ENCODE results near the gene MTAP. TPM values are rescaled to one million over a fixed set of nuclear protein-coding genes. Genes with fewer than 3 reads are reported as not detected.

MTAP gene
- total and polyA plus RNA-seq, 9 of the 15 experiments (the other 6 are each of a cell fraction or from before 2014, with no cell fraction given), result 0.07 TPM; not detected in 8

GRCh38 chr9:21970800-21971640 lies 168.6 kb downstream of the MTAP start:
- BruUV-seq (replicated peaks), result no TSS peak
- no peaks in the 10 kb centered on the region for H3K4me1 ChIP-seq (replicated peaks in 1 of 2; ENCODE audit: control insufficient read depth in 2 of 2, insufficient read depth in 2 of 2, low read length in 2 of 2)
- H3K9me1 ChIP-seq (ENCODE audit: control insufficient read depth, insufficient read depth, low read length), result no peaks in the 10 kb centered on the region
- H3K27me3 ChIP-seq (ENCODE audit: control insufficient read depth in 2 of 2, insufficient read depth in 2 of 2, low read length in 2 of 2), result no peaks in the 10 kb centered on the region
- H3K9ac ChIP-seq (ENCODE audit: insufficient read depth in 1 of 2, low read depth in 2 of 2, low read length in 2 of 2), result no peak overlapping the region
- FAIRE-seq (no peak), DNase-seq (ENCODE audit: extremely low read depth in 1 of 4, low spot score in 3 of 4) (no peak), ATAC-seq (no peak)
- no CpG with 5 or more reads among the region's 45 CpGs for WGBS (ENCODE audit: insufficient coverage, low coverage, missing lambda C conversion rate)
- no peaks in the 10 kb centered on the region for H3K36me3 ChIP-seq (ENCODE audit: control insufficient read depth, insufficient read depth, low read length)
- POLR2A ChIA-PET, result no interaction called here
- no peaks in the 10 kb centered on the region for H3K79me2 ChIP-seq (ENCODE audit: control insufficient read depth, insufficient read depth, low read length)
- no peaks in the 10 kb centered on the region for H4K20me1 ChIP-seq (replicated peaks; ENCODE audit: control insufficient read depth, insufficient read depth, low read length)
- H3K4me3 ChIP-seq, result no peak overlapping the region
- H3K27ac ChIP-seq (ENCODE audit: extremely low read depth, low read depth, low read length), result no peak overlapping the region
- no peak overlapping the region for H3K4me2 ChIP-seq (ENCODE audit: insufficient read depth, low read length)
- H2AFZ ChIP-seq (ENCODE audit: low read depth, low read length), result no peak overlapping the region
- in situ Hi-C loops (cut with MboI), result no loop called here
- H3K9me3 ChIP-seq (replicated peaks; ENCODE audit: control insufficient read depth, insufficient read depth, low read depth, low read length), result no peaks in the 10 kb centered on the region
- intact Hi-C loops (cut with micrococcal nuclease), result no loop called here
- TF ChIP-seq ATF2 (CRISPR knock-in tag; IDR thresholded peaks at IDR 0.05), result no peak
- TF ChIP-seq HNRNPL (IDR thresholded peaks at IDR 0.05; ENCODE audit: low read depth, low read length), result no peak
- no peak for TF ChIP-seq ZNF212 (CRISPR knock-in tag; IDR thresholded peaks at IDR 0.05)
- no peak for TF ChIP-seq ZNF57 (CRISPR knock-in tag; IDR thresholded peaks at IDR 0.05)
- TF ChIP-seq CBX1 (IDR thresholded peaks at IDR 0.05; ENCODE audit: low read depth), result no peak
- no peak for TF ChIP-seq FIP1L1 (IDR thresholded peaks at IDR 0.05; ENCODE audit: low read depth, low read length, poor library complexity, severe bottlenecking)
- no peak for TF ChIP-seq TCF7 (IDR thresholded peaks at IDR 0.05; ENCODE audit: borderline replicate concordance)
- no peak for TF ChIP-seq ZC3H4 (CRISPR knock-in tag; IDR thresholded peaks at IDR 0.05; ENCODE audit: borderline replicate concordance)
- no peak for TF ChIP-seq ZNF655 (CRISPR knock-in tag; IDR thresholded peaks at IDR 0.05)
- no peak for TF ChIP-seq RUNX1 (IDR thresholded peaks at IDR 0.05; ENCODE audit: low read depth)
- no peak for TF ChIP-seq ZNF347 (CRISPR knock-in tag; IDR thresholded peaks at IDR 0.05; ENCODE audit: low read depth)
- TF ChIP-seq U2AF1 (optimal IDR thresholded peaks at IDR 0.05; ENCODE audit: low read depth, low read length), result no peak
- TF ChIP-seq PHB (CRISPR knock-in tag; IDR thresholded peaks at IDR 0.05), result no peak
- no peak for TF ChIP-seq CREB5 (CRISPR knock-in tag; IDR thresholded peaks at IDR 0.05)
- no peak for TF ChIP-seq PTBP1 (IDR thresholded peaks at IDR 0.05; ENCODE audit: low read depth, low read length)
- TF ChIP-seq TBP (optimal IDR thresholded peaks at IDR 0.05; ENCODE audit: low read depth, low read length), result no peak
- TF ChIP-seq, protein P1, sequence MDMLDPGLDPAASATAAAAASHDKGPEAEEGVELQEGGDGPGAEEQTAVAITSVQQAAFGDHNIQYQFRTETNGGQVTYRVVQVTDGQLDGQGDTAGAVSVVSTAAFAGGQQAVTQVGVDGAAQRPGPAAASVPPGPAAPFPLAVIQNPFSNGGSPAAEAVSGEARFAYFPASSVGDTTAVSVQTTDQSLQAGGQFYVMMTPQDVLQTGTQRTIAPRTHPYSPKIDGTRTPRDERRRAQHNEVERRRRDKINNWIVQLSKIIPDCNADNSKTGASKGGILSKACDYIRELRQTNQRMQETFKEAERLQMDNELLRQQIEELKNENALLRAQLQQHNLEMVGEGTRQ (CRISPR knock-in tag; IDR thresholded peaks at IDR 0.05), result no peak
- CTCF ChIA-PET (ENCODE audit: low intra/inter-chr PET ratio), result no interaction called here
